Measurements from ENCODE around the gene HNRNPC.

DNA sequence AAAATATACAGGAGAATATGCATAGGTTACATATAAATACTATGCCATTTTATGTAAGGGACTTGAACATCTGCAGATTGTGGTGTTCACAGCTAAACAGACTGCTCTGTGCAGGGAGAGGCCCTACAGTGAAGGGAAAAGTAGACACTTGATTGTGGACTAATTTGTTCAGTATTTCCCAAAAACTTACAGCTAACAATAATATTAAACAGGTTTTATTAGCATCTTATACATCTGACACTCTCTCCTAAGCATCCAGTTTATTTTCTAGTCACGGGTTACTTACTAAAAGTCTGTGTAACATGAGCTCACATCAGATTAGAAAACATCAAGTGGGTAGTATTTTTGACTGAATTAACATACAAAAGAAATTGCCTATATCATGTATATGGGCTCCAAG, 60.1 kb downstream of the HNRNPC start:
- TF ChIP-seq GATA3 (IDR thresholded peaks at IDR 0.05; ENCODE audit: low read depth, low read length) (no peak), GATA2 (IDR thresholded peaks at IDR 0.05; ENCODE audit: low read depth, low read length) (no peak)
